GM23248 (cell line): ENCODE data around the gene OR2D2.

ENCODE experiments used
- EZH2 ChIP-seq: fragments of 200-600 bp; sonication (generic); IDR thresholded peaks from 2 replicates; pipeline ENCODE4 v1.6.1; 2018; ENCODE audit warnings: antibody characterized with exemption, mild to moderate bottlenecking; ENCODE audit not compliant: insufficient read depth, poor library complexity, severe bottlenecking
- EZH2phosphoT487 ChIP-seq: fragments of 200-600 bp; sonication (generic); IDR thresholded peaks from 2 replicates; pipeline ENCODE4 v1.6.1; 2018; ENCODE audit warnings: antibody characterized with exemption, moderate library complexity, mild to moderate bottlenecking, low read depth; ENCODE audit not compliant: insufficient read depth

DNA sequence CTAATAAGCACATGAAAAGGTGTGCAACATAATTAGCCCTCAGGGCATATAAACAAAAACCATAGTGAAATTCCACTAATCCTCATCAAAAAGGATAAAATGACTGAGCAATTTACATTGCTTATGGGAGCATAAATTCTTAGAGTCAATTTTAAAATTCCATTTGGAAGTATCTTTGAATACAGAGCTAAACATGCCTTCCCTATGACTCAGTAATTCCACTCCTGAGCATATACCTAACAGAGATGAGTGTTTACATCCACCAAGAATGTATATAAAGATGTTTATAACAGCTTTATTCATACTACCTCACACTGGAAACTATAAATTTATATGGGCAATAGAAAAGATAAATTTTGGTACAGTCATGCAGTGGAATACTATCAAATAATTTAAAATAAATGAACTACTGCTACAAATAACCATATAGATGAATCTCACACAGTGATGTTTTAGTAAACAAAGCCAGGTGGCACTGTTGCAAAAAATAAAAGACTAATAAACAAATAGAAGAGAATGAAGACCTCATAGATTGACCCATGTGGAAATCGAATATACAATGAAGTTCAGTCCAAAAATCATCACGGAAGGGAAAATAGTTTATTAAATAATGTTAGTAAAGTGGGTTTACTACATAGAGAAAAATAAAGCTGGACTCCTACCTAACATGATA is 8.2 kb upstream of the OR2D2 start:
- no peak for TF ChIP-seq EZH2
- TF ChIP-seq EZH2phosphoT487, result no peak
